ENCODE data around the gene TSEN34.

Gene TSEN34

DNA sequence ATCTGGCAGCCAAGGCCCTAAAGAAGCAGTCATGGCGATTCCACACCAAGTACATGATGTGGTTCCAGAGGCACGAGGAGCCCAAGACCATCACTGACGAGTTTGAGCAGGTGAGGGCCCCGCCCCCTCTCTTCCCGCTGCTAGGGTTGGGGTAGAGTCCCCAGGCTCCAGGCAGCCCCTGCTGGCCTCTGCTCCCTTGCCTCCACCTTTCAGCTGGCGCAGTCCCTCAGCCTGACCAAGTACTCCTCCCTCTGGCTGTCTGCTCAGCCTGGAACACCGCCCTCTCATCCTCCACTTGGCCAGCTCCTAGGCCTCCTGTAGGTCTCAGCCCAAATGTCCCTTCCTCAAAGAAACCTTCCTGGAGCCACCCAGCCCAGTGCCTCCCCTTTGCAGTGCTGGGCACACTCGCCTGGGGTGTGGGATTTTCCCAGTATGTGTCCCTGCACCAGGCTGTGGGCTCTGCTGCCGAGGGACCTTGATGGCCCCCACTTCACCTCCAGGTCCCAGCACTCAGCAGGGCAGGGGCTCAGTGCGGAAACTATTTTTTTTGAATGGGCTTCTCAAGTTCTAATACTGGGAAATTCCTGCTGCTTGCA is 37.3 kb upstream of the TSEN34 start:
- Histone ChIP-seq H3K36me3 (ENCODE audit: control insufficient read depth, low read depth, low read length) (peaks cover 76% of the 10 kb centered on the region), H3K27ac (ENCODE audit: low read length) (no peak overlapping the region), H3K27me3 (ENCODE audit: control insufficient read depth, insufficient read depth, low read length) (no peaks in the 10 kb centered on the region), H3K9me3 (ENCODE audit: control insufficient read depth, low read depth, low read length) (no peaks in the 10 kb centered on the region), H3K4me3 (ENCODE audit: low read length) (no peak overlapping the region), H3K4me1 (ENCODE audit: control insufficient read depth, low read depth, low read length) (peaks cover 3% of the 10 kb centered on the region), H3K9ac (ENCODE audit: low read length) (no peak overlapping the region)

DNA sequence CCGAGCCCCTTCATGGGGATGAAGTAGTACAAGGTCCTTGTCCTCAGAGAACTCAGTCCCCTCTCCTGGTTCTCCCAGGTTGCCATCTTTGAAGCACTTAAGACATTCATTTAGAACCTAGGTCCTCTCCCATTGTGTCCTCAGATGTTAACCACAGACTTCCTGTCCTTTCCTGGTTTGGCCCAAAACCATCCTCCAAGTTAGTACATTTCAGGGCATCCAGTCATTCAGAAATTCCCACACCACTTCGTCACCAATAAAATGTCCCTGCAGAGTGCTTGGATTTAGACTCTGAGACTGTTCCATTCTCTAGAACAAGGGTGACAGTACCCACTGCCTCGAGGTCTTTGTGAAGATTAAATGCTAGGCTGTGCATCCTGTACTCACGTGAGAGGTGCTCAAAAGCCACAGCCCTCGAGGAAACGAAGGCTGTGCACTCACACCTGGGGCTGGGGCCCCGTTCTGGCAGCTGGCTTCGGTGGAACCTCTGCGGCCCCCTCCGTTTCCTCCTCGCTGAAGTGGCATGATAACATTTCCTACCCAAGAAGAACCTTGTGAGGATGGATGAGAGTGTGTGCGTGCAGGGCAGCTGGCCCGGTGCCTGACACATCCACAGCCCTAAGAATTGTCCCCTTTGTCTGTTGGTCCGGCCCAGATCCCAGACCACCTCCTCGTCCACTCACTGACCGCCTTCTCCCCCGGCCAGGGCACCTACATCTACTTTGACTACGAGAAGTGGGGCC is 36.3 kb upstream of the TSEN34 start:
- Histone ChIP-seq H3K4me3 (ENCODE audit: low read length) (no peak overlapping the region), H3K9ac (ENCODE audit: low read length) (no peak overlapping the region), H3K27me3 (ENCODE audit: control insufficient read depth, insufficient read depth, low read length) (no peaks in the 10 kb centered on the region), H3K9me3 (ENCODE audit: control insufficient read depth, low read depth, low read length) (no peaks in the 10 kb centered on the region), H3K4me1 (ENCODE audit: control insufficient read depth, low read depth, low read length) (peaks cover 3% of the 10 kb centered on the region), H3K27ac (ENCODE audit: low read length) (no peak overlapping the region), H3K36me3 (ENCODE audit: control insufficient read depth, low read depth, low read length) (peaks cover 67% of the 10 kb centered on the region)

DNA sequence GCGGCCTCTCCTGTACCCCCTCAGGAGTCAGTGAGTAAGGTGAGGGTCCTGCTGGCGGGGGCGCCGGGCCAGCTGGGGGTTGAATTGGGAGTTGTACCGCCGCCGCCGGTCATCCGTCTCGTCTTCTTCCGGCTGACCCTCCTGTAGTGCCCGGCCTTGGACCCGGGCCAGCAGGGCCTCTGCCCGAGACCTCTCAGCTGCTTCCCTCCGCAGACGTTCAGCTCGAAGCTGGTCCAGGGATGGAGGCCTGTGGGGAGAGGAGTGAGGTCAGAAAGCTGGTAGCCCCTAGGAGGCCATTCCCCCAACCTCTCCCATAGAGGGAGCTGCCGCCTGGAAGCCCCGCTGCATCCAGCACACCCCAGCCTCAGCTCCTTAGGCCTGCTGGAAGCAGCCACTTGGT is 35.4 kb upstream of the TSEN34 start:
- peaks cover 58% of the 10 kb centered on the region for H3K36me3 ChIP-seq (ENCODE audit: control insufficient read depth, low read depth, low read length)
- H3K9me3 ChIP-seq (ENCODE audit: control insufficient read depth, low read depth, low read length), result no peaks in the 10 kb centered on the region
- no peak overlapping the region for H3K9ac ChIP-seq (ENCODE audit: low read length)
- H3K4me3 ChIP-seq (ENCODE audit: low read length), result no peak overlapping the region
- peaks cover 3% of the 10 kb centered on the region for H3K4me1 ChIP-seq (ENCODE audit: control insufficient read depth, low read depth, low read length)
- no peak overlapping the region for H3K27ac ChIP-seq (ENCODE audit: low read length)
- H3K27me3 ChIP-seq (ENCODE audit: control insufficient read depth, insufficient read depth, low read length), result no peaks in the 10 kb centered on the region

DNA sequence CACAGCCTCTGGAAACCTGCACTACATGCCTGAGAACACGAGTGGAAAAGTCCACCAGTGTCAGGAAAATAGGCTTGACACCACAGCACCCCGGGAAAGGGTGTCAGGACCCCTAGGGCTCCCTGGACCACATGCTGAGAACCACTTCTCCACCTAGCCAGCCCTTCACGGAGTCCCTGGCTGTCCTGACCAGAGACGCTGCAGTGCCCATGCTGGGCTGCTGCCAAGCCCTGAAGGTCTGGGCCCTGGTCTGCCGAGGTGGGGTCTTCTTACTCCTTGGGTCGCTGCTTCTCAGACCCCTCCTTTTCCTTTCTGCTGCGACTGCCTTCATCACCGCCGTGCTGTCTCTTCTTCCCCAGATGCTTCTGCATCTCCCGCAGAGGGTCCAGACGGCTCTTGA is 34.6 kb upstream of the TSEN34 start:
- H3K4me1 ChIP-seq (ENCODE audit: control insufficient read depth, low read depth, low read length), result peaks cover 3% of the 10 kb centered on the region
- H3K9me3 ChIP-seq (ENCODE audit: control insufficient read depth, low read depth, low read length), result no peaks in the 10 kb centered on the region
- peaks cover 52% of the 10 kb centered on the region for H3K36me3 ChIP-seq (ENCODE audit: control insufficient read depth, low read depth, low read length)
- no peak overlapping the region for H3K27ac ChIP-seq (ENCODE audit: low read length)
- H3K27me3 ChIP-seq (ENCODE audit: control insufficient read depth, insufficient read depth, low read length), result no peaks in the 10 kb centered on the region
- no peak overlapping the region for H3K9ac ChIP-seq (ENCODE audit: low read length)
- H3K4me3 ChIP-seq (ENCODE audit: low read length), result no peak overlapping the region

DNA sequence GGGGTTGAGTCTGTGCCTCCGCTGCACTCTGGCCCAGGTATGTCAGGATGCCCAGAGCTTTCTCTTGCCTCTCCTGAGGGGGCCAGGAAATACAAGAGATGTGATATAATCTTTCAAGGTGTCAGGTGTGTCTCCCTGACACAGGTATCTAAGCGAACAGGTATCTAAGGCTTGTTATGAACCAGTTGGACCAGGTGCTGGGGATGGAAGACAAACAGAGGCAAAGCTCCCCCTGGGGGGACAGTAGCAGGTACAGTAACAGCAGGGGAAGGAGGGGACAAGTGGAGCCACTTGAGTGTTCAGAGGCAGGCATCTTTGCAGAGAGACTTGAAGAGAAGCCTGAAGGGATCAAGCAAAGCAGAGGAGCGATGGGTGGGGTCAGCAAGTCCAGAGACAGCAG is 34.2 kb upstream of the TSEN34 start:
- Histone ChIP-seq H3K27ac (ENCODE audit: low read length) (no peak overlapping the region), H3K36me3 (ENCODE audit: control insufficient read depth, low read depth, low read length) (peaks cover 47% of the 10 kb centered on the region)

DNA sequence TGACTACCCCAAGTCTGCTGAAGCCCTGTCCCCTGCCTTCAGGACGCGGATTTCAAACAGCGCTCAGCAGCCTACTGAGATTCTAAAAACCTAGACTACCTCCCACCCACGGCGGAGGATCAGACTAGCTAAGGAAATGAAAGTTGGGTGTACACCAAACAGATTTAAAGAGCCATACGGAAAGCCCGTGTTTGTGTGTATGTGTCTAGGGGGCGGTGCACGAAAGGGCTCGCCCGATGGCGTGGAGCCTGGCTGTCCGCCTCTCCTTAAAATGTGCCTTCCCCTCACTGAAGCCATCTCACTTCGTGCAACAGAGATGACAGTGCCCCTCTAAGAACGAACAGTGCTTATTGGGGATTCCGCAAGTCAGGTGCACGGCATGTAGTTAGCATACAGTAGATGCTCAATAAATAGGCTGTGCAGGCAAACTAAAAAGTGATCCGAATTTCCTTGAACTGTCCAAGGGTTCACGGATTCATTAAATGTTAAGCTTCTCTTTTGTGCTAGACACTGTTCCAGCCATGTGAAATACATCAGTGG is 32.2 kb upstream of the TSEN34 start:
- peak overlapping the region; percentile 78 for H3K4me3 ChIP-seq (ENCODE audit: low read length)
- peaks cover 3% of the 10 kb centered on the region for H3K4me1 ChIP-seq (ENCODE audit: control insufficient read depth, low read depth, low read length)
- peak overlapping the region; percentile 5 for H3K27ac ChIP-seq (ENCODE audit: low read length)
- H3K27me3 ChIP-seq (ENCODE audit: control insufficient read depth, insufficient read depth, low read length), result peaks cover 11% of the 10 kb centered on the region
- H3K36me3 ChIP-seq (ENCODE audit: control insufficient read depth, low read depth, low read length), result peaks cover 28% of the 10 kb centered on the region
- H3K9ac ChIP-seq (ENCODE audit: low read length), result peak overlapping the region; percentile 55
- no peaks in the 10 kb centered on the region for H3K9me3 ChIP-seq (ENCODE audit: control insufficient read depth, low read depth, low read length)

More for the DNA sequence above, 34.2 kb upstream of the TSEN34 start:
- Histone ChIP-seq H3K4me3 (ENCODE audit: low read length) (no peak overlapping the region), H3K27me3 (ENCODE audit: control insufficient read depth, insufficient read depth, low read length) (no peaks in the 10 kb centered on the region), H3K9me3 (ENCODE audit: control insufficient read depth, low read depth, low read length) (no peaks in the 10 kb centered on the region), H3K4me1 (ENCODE audit: control insufficient read depth, low read depth, low read length) (peaks cover 3% of the 10 kb centered on the region), H3K9ac (ENCODE audit: low read length) (no peak overlapping the region)

DNA sequence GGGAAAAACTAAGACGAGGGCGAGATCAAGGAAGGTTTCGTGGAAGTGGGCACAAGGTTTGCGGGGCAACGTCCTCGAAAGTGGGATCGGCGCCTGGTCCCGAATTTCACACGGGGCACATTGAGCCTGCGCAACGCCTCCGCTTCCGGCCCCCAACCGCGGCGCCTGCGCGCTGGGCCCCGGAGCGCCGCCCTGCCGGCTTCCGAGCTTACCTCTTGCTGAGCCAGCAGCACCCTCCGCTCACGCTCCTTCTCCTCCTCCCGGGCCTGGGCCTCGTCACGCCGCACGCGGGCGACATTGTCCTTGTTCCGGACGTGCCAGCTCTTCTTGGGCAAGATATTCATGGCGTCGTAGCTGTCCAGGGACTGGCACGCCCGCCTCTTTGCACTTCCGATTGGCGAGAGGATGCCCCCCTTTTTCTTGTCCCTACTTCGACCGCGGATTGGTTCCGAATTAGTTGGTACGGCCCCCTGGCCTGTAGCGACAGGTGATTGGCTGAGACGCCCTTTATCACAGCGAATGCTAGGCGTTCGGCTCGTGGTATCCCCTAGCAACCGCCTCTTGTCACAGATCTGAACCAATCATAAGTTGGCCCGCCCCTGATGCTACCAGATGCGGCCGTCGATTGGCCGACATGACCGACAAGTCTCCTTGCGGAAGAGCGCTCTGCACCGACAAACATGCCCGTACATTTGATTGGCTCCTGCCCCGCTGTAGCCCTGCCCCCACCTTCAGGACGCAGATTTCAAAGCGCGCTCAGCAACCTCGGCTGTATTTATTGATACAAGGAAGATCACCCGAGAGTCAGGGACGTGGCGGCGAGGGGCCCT is 31.5 kb upstream of the TSEN34 start, which contains the start of gene LENG1:
TSS of gene LENG1 (minus strand) at position 370 of the 830 bp plus-strand sequence. CDS start at position 344, 26 bp downstream.
- Histone ChIP-seq H3K36me3 (ENCODE audit: control insufficient read depth, low read depth, low read length) (peaks cover 21% of the 10 kb centered on the region), H3K27ac (ENCODE audit: low read length) (peak within 1 kb of the TSS; percentile 5), H3K4me3 (ENCODE audit: low read length) (peak within 1 kb of the TSS; percentile 78), H3K27me3 (ENCODE audit: control insufficient read depth, insufficient read depth, low read length) (peaks cover 11% of the 10 kb centered on the region), H3K9ac (ENCODE audit: low read length) (peak within 1 kb of the TSS; percentile 55), H3K9me3 (ENCODE audit: control insufficient read depth, low read depth, low read length) (no peaks in the 10 kb centered on the region), H3K4me1 (ENCODE audit: control insufficient read depth, low read depth, low read length) (peaks cover 3% of the 10 kb centered on the region)

DNA sequence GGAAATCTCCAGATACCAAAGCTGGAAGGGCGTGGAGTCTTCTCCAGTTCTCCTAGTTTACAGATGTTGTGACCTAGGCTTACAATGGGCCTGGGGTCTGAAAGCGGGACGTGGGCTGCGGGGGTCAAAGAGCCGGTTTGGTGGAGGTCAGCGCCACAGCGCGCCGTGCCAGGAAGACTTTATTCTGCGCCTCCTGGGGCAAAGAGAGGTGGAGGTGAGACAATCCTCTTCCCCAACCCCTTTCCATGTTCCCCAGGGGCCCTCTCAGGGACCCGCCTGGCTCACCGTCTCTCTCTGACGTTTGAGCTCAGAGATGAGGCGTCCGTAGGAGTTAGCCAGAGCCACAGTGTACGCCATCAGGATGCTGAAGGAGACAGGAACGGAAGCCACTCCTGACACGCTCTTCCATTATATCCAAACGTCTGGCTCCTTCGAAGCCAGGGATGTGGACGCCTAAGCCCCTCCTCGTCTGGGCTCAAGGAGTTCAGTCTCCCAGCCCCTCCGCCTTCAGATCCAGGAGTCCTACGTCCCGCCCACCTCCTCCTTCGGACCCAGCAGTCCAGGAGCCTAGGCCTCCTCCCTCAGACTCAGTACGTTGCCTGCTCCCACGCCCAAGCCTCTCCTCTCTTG is 30.8 kb upstream of the TSEN34 start:
- H3K4me3 ChIP-seq (ENCODE audit: low read length), result peak overlapping the region; percentile 78
- H3K27ac ChIP-seq (ENCODE audit: low read length), result no peak overlapping the region
- H3K36me3 ChIP-seq (ENCODE audit: control insufficient read depth, low read depth, low read length), result peaks cover 15% of the 10 kb centered on the region
- peak overlapping the region; percentile 51 for H3K9ac ChIP-seq (ENCODE audit: low read length)
- peaks cover 11% of the 10 kb centered on the region for H3K27me3 ChIP-seq (ENCODE audit: control insufficient read depth, insufficient read depth, low read length)
- H3K9me3 ChIP-seq (ENCODE audit: control insufficient read depth, low read depth, low read length), result no peaks in the 10 kb centered on the region
- peaks cover 3% of the 10 kb centered on the region for H3K4me1 ChIP-seq (ENCODE audit: control insufficient read depth, low read depth, low read length)

DNA sequence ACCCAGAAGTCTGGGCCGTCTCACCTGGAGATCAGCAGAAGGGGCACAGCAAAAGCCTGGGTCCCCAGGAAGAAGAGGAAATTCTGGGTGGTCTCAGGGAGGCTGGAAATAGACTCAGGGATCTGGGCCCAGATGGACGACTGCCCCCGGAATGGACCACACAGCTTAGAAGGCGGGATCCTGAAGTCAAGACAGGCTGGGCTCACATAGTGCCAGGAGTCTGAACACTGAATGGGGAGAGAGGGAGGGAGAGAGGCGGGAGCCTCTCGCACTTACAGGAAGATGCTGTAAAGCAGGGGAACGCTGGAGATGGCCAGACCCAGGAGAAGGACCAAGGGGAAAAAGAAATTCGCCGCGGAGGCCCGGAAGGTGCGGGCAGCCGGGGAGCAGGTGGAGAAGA is 30.3 kb upstream of the TSEN34 start:
- peaks cover 3% of the 10 kb centered on the region for H3K4me1 ChIP-seq (ENCODE audit: control insufficient read depth, low read depth, low read length)
- peaks cover 11% of the 10 kb centered on the region for H3K27me3 ChIP-seq (ENCODE audit: control insufficient read depth, insufficient read depth, low read length)
- no peak overlapping the region for H3K27ac ChIP-seq (ENCODE audit: low read length)
- H3K9ac ChIP-seq (ENCODE audit: low read length), result peak overlapping the region; percentile 51
- H3K36me3 ChIP-seq (ENCODE audit: control insufficient read depth, low read depth, low read length), result peaks cover 12% of the 10 kb centered on the region
- H3K9me3 ChIP-seq (ENCODE audit: control insufficient read depth, low read depth, low read length), result no peaks in the 10 kb centered on the region
- peak overlapping the region; percentile 78 for H3K4me3 ChIP-seq (ENCODE audit: low read length)

DNA sequence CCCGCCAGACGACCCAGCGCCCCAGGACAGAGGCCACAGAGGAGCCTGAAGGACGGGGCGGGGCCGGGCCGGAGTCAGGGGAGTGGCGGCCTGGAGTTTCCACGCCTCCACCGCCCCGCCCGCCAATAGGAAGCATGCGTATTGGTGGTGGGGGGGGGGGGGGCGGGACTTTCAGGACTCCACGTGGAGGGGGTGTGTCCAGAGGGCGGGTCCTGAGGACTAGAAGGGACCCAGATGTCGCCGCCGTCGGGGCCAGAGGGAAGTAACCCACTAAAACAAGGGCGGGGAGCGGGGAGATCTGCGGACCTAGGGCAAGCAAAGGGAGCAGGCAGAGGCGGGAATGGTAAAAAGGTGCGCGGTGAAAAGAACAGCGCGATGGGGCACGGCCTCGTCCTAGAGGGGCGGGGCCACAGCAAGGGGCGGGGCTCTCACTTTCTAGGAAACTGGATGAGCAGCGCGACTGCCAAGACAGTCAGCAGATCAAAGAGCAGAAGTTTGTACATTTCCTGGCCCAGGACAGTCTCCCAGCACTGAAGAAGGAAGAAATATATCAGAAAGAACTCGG is 28.8 kb upstream of the TSEN34 start:
- peaks cover 11% of the 10 kb centered on the region for H3K27me3 ChIP-seq (ENCODE audit: control insufficient read depth, insufficient read depth, low read length)
- H3K27ac ChIP-seq (ENCODE audit: low read length), result no peak overlapping the region
- H3K9ac ChIP-seq (ENCODE audit: low read length), result no peak overlapping the region
- peak overlapping the region; percentile 42 for H3K4me3 ChIP-seq (ENCODE audit: low read length)
- peaks cover 3% of the 10 kb centered on the region for H3K4me1 ChIP-seq (ENCODE audit: control insufficient read depth, low read depth, low read length)
- H3K36me3 ChIP-seq (ENCODE audit: control insufficient read depth, low read depth, low read length), result no peaks in the 10 kb centered on the region
- no peaks in the 10 kb centered on the region for H3K9me3 ChIP-seq (ENCODE audit: control insufficient read depth, low read depth, low read length)

DNA sequence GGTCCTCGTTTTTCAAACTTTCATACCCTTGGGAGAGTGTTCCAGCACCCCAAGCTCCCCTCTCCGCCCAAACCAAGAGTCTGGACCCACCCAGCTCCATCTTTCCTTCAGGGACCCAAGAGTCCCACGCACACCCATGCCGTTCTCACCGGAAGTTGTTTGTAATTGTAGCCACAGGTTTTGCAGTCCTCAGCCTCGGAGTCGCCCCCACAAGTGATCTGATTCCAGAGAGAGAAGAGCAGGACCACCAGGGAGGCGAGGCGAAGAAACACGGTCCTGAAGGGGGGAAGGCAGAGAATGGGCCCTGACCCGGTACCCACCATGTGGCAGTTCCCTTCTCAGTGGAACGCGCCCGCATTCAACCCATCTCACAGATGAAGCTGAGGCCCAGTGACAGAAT is 28.2 kb upstream of the TSEN34 start:
- no peak overlapping the region for H3K4me3 ChIP-seq (ENCODE audit: low read length)

More for the DNA sequence above, 28.2 kb upstream of the TSEN34 start:
- Histone ChIP-seq H3K27me3 (ENCODE audit: control insufficient read depth, insufficient read depth, low read length) (peaks cover 11% of the 10 kb centered on the region), H3K4me1 (ENCODE audit: control insufficient read depth, low read depth, low read length) (peaks cover 3% of the 10 kb centered on the region), H3K9ac (ENCODE audit: low read length) (no peak overlapping the region), H3K36me3 (ENCODE audit: control insufficient read depth, low read depth, low read length) (no peaks in the 10 kb centered on the region), H3K27ac (ENCODE audit: low read length) (no peak overlapping the region), H3K9me3 (ENCODE audit: control insufficient read depth, low read depth, low read length) (no peaks in the 10 kb centered on the region)
